DND-41 (cell line): ENCODE data around the gene CTSF.

ENCODE experiments used
- ATAC-seq: fragments of 200-7000 bp; cut with Tn5 transposase; 3 replicates; pipeline ENCODE4 v1.9.1; 2021; ENCODE audit warnings: low read depth; ENCODE audit not compliant: insufficient read depth
- DNase-seq: peaks from one replicate; pipeline ENCODE4 v3.0.0-alpha.2; 2020
- H2AFZ ChIP-seq: 2 replicates; pipeline ENCODE4 v1.6.0; 2012; ENCODE audit warnings: low read depth, low read length
- H3K27ac ChIP-seq: 2 replicates; pipeline ENCODE4 v1.5.1; 2012; ENCODE audit warnings: low read length, inconsistent platforms
- H3K27me3 ChIP-seq: fragments of 200-600 bp; sonication (generic); 2 replicates; pipeline ENCODE4 v1.6.0; 2012; ENCODE audit warnings: low read length, mild to moderate bottlenecking, inconsistent platforms; ENCODE audit not compliant: insufficient read depth, poor library complexity
- H3K36me3 ChIP-seq: 2 replicates; pipeline ENCODE4 v1.5.1; 2012; ENCODE audit warnings: low read length, inconsistent platforms; ENCODE audit not compliant: insufficient read depth
- H3K4me1 ChIP-seq: 2 replicates; pipeline ENCODE4 v1.5.1; 2012; ENCODE audit warnings: mild to moderate bottlenecking, low read length; ENCODE audit not compliant: insufficient read depth
- H3K4me2 ChIP-seq: 2 replicates; pipeline ENCODE4 v1.6.0; 2012; ENCODE audit warnings: mild to moderate bottlenecking, moderate library complexity, low read length, inconsistent platforms; ENCODE audit not compliant: insufficient read depth
- H3K4me3 ChIP-seq, 2 experiments: fragments of 200-600 bp in 1 of 2; shearing (Covaris generic) in 1 of 2; 2 replicates each; pipeline ENCODE4 v1.5.1; 2012 to 2016; ENCODE audit warnings: inconsistent platforms in 2 of 2, low read length in 2 of 2, mild to moderate bottlenecking in 2 of 2, low read depth in 1 of 2, moderate library complexity in 1 of 2
- H3K79me2 ChIP-seq: 2 replicates; pipeline ENCODE4 v1.6.0; 2012; ENCODE audit warnings: low read length, inconsistent platforms; ENCODE audit not compliant: insufficient read depth
- H3K9ac ChIP-seq: 2 replicates; pipeline ENCODE4 v1.6.0; 2012; ENCODE audit warnings: low read depth, mild to moderate bottlenecking, inconsistent platforms, low read length, moderate library complexity
- H3K9me3 ChIP-seq: 2 replicates; pipeline ENCODE4 v1.5.1; 2012; ENCODE audit warnings: low read length, moderate library complexity, mild to moderate bottlenecking, inconsistent platforms; ENCODE audit not compliant: insufficient read depth, severe bottlenecking
- H4K20me1 ChIP-seq: 2 replicates; pipeline ENCODE4 v1.6.0; 2012; ENCODE audit warnings: low read length; ENCODE audit not compliant: insufficient read depth
- CTCF ChIP-seq: IDR thresholded peaks from 2 replicates; pipeline ENCODE4 v1.5.1; 2012; ENCODE audit warnings: borderline replicate concordance, low read length, moderate library complexity, mild to moderate bottlenecking; ENCODE audit not compliant: poor library complexity, severe bottlenecking; ENCODE audit errors: extremely low read depth
- EZH2 ChIP-seq: IDR thresholded peaks from 3 replicates; pipeline ENCODE4 v1.6.1; 2012; ENCODE audit warnings: borderline replicate concordance, low read depth, mild to moderate bottlenecking, moderate library complexity, low read length, inconsistent platforms; ENCODE audit not compliant: severe bottlenecking

Gene CTSF

GRCh38 chr11:66562907-66563583 lies 5.4 kb downstream of the CTSF start:
- no peaks in the 10 kb centered on the region for H3K9me3 ChIP-seq
- no peaks in the 10 kb centered on the region for H3K4me1 ChIP-seq
- ATAC-seq, result no peak
- no peak overlapping the region for H2AFZ ChIP-seq
- H3K27me3 ChIP-seq, result no peaks in the 10 kb centered on the region
- no peak overlapping the region for H3K4me2 ChIP-seq
- H3K9ac ChIP-seq, result no peak overlapping the region
- DNase-seq, result no peak
- H3K27ac ChIP-seq, result no peak overlapping the region
- H3K4me3 ChIP-seq, result no peak overlapping the region
- H4K20me1 ChIP-seq, result no peaks in the 10 kb centered on the region
- TF ChIP-seq EZH2 (no peak), CTCF (no peak)
- H3K79me2 ChIP-seq, result no peaks in the 10 kb centered on the region
- no peaks in the 10 kb centered on the region for H3K36me3 ChIP-seq

- no peak overlapping the region for H3K4me3 ChIP-seq
- ATAC-seq (no peak), DNase-seq (no peak)
- no peak overlapping the region for H3K27ac ChIP-seq
- no peaks in the 10 kb centered on the region for H3K9me3 ChIP-seq
- H4K20me1 ChIP-seq, result no peaks in the 10 kb centered on the region
- no peaks in the 10 kb centered on the region for H3K27me3 ChIP-seq
- H2AFZ ChIP-seq, result no peak overlapping the region
- no peaks in the 10 kb centered on the region for H3K4me1 ChIP-seq
- H3K4me2 ChIP-seq, result no peak overlapping the region
- TF ChIP-seq EZH2, result no peak
- TF ChIP-seq CTCF, result no peak
- no peak overlapping the region for H3K9ac ChIP-seq
- H3K36me3 ChIP-seq, result no peaks in the 10 kb centered on the region
- H3K79me2 ChIP-seq, result no peaks in the 10 kb centered on the region
Observed at GRCh38 chr11:66562275-66562674, 6.1 kb downstream of the CTSF start.

DNA sequence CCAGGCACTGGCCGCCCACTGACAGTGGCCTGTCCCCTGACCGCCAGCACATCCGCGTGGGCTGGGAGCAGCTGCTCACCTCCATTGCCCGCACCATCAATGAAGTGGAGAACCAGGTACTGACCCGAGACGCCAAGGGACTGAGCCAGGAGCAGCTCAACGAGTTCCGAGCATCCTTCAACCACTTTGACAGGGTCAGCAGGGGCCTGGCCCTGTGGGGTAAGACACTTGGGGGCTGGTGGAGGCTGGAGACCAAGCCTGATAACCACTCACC lies 6.5 kb downstream of the CTSF start:
- Histone ChIP-seq H3K4me1 (no peaks in the 10 kb centered on the region), H3K9me3 (no peaks in the 10 kb centered on the region), H3K36me3 (no peaks in the 10 kb centered on the region), H3K27ac (no peak overlapping the region), H2AFZ (no peak overlapping the region), H3K79me2 (no peaks in the 10 kb centered on the region), H3K9ac (no peak overlapping the region), H3K4me3 (no peak overlapping the region), H4K20me1 (no peaks in the 10 kb centered on the region), H3K4me2 (no peak overlapping the region), H3K27me3 (no peaks in the 10 kb centered on the region)
- no peak for ATAC-seq
- TF ChIP-seq EZH2, result no peak
- TF ChIP-seq CTCF, result no peak
- DNase-seq, result no peak
